ENCODE measurements around the gene XRCC1. TPM values are rescaled to one million over a fixed set of nuclear protein-coding genes. Genes with fewer than 3 reads are reported as not detected.

XRCC1 gene
- total RNA-seq, 2 donors from 2014 or later = 16.5 to 17.3 TPM

DNA sequence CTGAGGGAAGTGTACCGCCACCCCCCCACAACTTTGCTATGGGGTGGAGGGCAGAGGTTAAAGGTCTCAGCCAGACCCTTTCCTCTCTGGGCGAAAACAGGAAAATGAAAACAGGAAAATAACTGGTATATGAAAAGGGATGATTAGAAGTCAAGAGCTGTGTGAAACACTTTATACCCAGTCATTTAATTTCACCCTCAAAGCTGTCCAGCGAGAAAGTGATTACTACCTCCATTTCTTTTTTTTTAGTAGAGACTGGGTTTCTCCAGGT lies 70.2 kb downstream of the XRCC1 start:
- intact Hi-C loops (cut with DNase I, micrococcal nuclease) = no loop called here
- DNase-seq (no peak), ATAC-seq (no peak)

DNA sequence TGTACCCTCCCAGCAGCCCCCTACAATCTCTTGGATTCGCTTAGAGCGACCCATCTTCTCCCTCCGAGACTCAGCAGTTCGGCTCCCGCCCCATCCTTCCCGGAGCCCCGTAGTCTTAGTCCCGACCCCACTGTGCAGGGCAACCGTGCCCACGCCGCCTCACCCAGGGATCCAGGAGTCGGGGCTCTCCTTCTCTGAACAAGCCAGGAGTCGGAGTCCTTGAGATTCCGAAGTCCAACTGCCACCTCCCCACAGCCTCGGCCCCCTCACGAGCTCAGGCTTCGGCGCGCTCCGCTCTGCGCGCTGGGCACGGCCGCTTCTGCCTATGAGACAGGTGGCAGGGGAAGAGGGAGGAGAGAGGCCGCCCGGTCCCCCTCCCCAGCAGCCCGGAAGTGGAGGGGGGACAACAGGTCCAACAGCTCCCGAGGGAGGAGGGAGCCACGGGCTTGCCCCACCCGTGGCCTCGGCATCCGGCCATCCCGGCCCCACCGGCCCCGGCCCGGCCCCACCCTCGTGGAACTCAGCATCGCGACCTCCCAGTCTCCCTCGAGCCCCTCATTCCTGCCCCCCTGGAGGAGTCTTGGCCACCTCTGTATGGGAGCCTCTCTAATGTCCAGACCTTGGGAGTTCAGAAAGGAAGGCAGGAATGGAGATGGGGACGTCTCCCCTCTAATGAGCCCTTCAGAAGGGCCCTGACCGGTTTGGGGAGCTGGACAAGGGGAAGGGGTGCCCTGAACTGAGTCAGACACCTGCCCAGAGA lies 70.7 kb downstream of the XRCC1 start, which contains the start of gene PHLDB3:
TSS of gene PHLDB3 (minus strand) at position 321 of the 760 bp plus-strand sequence. CDS start 628 bp downstream, outside the sequence.
- DNase-seq = peak; percentile 58 to 66
- peak; percentile 61 for ATAC-seq
- intact Hi-C loops (cut with DNase I, micrococcal nuclease) = no loop called here

- ATAC-seq (peak; percentile 89), DNase-seq (peak; percentile 98 to 100)
- intact Hi-C loops (cut with DNase I, micrococcal nuclease) = no loop called here
Observed at GRCh38 chr19:43503501-43504425, 71.6 kb downstream of the XRCC1 start.

GRCh38 chr19:43502419-43502976 lies 72.8 kb downstream of the XRCC1 start:
- ATAC-seq (no peak), DNase-seq (no peak)
- intact Hi-C loops (cut with DNase I, micrococcal nuclease) = no loop called here

GRCh38 chr19:43501661-43502418 lies 73.5 kb downstream of the XRCC1 start:
- intact Hi-C loops (cut with DNase I, micrococcal nuclease) = no loop called here
- ATAC-seq (no peak), DNase-seq (no peak)

- DNase-seq (peak in 1 of 2 donors; percentile 19), ATAC-seq (peak; percentile 60)
- intact Hi-C loops (cut with DNase I, micrococcal nuclease) = no loop called here
Observed at GRCh38 chr19:43499042-43499441, 76.3 kb downstream of the XRCC1 start.

- no peak for DNase-seq
- intact Hi-C loops (cut with DNase I, micrococcal nuclease) = no loop called here
- no peak for ATAC-seq
Observed at GRCh38 chr19:43498233-43498842, 77.0 kb downstream of the XRCC1 start.

GRCh38 chr19:43496960-43497359 lies 78.4 kb downstream of the XRCC1 start:
- intact Hi-C loops (cut with DNase I, micrococcal nuclease) = no loop called here
- no peak for ATAC-seq
- no peak for DNase-seq

DNA sequence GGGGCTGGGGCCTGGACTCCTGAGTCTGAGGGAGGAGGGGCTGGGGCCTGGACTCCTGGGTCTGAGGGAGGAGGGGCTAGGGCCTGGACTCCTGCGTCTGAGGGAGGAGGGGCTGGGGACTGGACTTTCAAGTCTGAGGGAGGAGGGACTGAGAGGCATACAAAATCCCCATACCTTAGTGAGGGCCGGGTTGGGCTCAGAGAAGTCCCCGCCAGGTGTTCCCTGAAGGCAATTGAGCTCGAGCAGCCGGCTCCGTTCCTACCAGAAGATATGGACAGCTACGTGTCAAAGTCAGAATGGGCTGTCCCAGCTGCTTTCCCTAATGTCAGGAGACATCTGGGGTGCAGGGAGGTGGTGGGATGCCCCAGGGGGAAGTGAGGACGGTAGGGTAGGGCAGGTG lies 80.2 kb downstream of the XRCC1 start:
- intact Hi-C loops (cut with DNase I, micrococcal nuclease) = no loop called here

More for the DNA sequence above, 80.2 kb downstream of the XRCC1 start:
- ATAC-seq (no peak), DNase-seq (no peak)

Other genes starting within 250 kb of the XRCC1 start
- 100 to 1,000 TPM; 376 to 475 TPM for gene CD177, start 221.8 kb downstream of the XRCC1 start, total RNA-seq
- under 1 TPM; 0.27 to 0.34 TPM for gene TEX101, start 160.6 kb downstream of the XRCC1 start, total RNA-seq
- under 1 TPM; 0.21 to 0.56 TPM for gene LYPD3, start 109.9 kb downstream of the XRCC1 start, total RNA-seq
- 10 to 100 TPM in 1 of 2 donors, 1 to 10 TPM in 1; 9.7 to 11.6 TPM for gene PHLDB3, start 70.8 kb downstream of the XRCC1 start, total RNA-seq
- gene ETHE1, start 48.3 kb downstream of the XRCC1 start, total RNA-seq = 100 to 1,000 TPM; 480 to 631 TPM
- 1 to 10 TPM; 6.5 to 7.7 TPM for gene ZNF575, start 42.3 kb downstream of the XRCC1 start, total RNA-seq
- gene PINLYP, start 274 bp upstream of the XRCC1 start, total RNA-seq = 1 to 10 TPM in 1 of 2 donors, under 1 TPM in 1; 0.95 to 1.6 TPM
- gene IRGQ, start 20.6 kb upstream of the XRCC1 start, total RNA-seq = 10 to 100 TPM; 19.8 to 23.3 TPM
- 10 to 100 TPM; 13.5 to 16.6 TPM for gene ZNF576, start 21.1 kb upstream of the XRCC1 start, total RNA-seq
- gene SRRM5, start 36.6 kb upstream of the XRCC1 start, total RNA-seq = under 1 TPM; 0.14 to 0.73 TPM
- gene ZNF428, start 44.1 kb upstream of the XRCC1 start, total RNA-seq = 10 to 100 TPM; 16.3 to 18.7 TPM
- gene CADM4, start 64.3 kb upstream of the XRCC1 start, total RNA-seq = 1 to 10 TPM; 2.0 to 4.9 TPM
- 100 to 1,000 TPM in 1 of 2 donors, 10 to 100 TPM in 1; 44.4 to 130 TPM for gene PLAUR, start 94.6 kb upstream of the XRCC1 start, total RNA-seq
- gene IRGC, start 140.5 kb upstream of the XRCC1 start, total RNA-seq = not detected
- 10 to 100 TPM; 25.4 to 40.3 TPM for gene SMG9, start 179.4 kb upstream of the XRCC1 start, total RNA-seq
- 10 to 100 TPM; 21.2 to 45.6 TPM for gene KCNN4, start 205.4 kb upstream of the XRCC1 start, total RNA-seq
- 1 to 10 TPM in 1 of 2 donors, under 1 TPM in 1; 0.70 to 3.5 TPM for gene LYPD5, start 226.9 kb upstream of the XRCC1 start, total RNA-seq

Data from left colon (tissue), 2 donors.